ENCODE results near the gene ASTL.
"Not testable (repeated sequence)": the region's sequence is repeated elsewhere in the genome, so short reads cannot be mapped to it uniquely, and the experiment has no call there.

ASTL gene

DNA sequence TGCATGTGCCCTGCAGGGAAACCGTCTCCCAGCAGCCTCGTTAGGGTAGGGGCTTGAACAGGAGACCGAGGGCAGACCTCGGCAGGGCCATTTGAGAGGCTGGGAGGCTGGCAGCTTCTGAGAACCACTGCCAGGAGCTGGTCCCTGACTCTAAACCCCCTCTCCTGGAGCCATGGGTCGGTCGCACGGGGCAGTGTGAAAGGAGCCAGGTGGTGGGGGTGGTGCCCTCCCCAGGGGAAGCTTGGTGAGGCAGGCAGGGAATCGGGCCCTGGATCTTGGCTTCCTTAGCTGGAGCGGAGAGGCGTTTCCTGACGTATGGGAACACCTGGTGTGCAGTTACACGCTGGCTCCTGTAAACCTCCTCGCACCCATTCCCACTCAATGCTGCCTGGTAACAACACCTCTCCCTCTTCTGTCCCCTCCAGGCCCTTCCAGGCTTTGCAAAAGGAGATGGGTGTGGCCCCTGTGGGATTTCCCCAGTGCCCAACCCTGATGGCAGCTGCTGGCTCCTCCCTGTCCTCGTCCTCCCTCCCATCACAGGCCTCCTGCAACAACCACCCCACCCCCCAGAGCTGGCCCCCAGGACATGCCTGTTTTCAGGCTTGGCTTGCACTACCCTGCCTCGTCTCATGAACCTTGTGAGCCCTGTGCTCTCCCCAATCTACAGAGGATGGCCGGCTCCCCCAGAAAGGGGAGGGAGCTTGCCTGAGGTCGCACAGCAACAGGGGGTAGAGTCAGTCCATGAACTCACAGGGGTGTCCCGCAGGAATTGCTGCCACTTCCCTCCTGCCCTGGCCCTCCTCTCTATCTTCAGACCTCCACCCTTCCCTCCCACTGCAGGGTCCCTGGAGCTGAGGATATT, 46.4 kb downstream of the ASTL start:
- Histone ChIP-seq H3K4me1 (ENCODE audit: control insufficient read depth, insufficient read depth, low read length, poor library complexity, severe bottlenecking) (peaks cover 5% of the 10 kb centered on the region), H3K36me3 (ENCODE audit: control insufficient read depth, insufficient read depth, low read length) (no peaks in the 10 kb centered on the region), H3K4me3 (ENCODE audit: extremely low read depth, insufficient read depth, low read length, poor library complexity, severe bottlenecking) (no peak overlapping the region), H3K27ac (ENCODE audit: low read depth, low read length, severe bottlenecking) (no peak overlapping the region), H3K9me3 (ENCODE audit: control insufficient read depth, low read length) (no peaks in the 10 kb centered on the region)
- WGBS, 2 experiments (ENCODE audit: insufficient coverage in 2 of 2), result 76 to 79% methylated on average over 16 of the region's 18 CpGs

- no peaks in the 10 kb centered on the region for H3K36me3 ChIP-seq (ENCODE audit: control insufficient read depth, insufficient read depth, low read length)
- 85 to 87% methylated on average over 13 to 14 of the region's 14 CpGs for WGBS, 2 experiments (ENCODE audit: insufficient coverage in 2 of 2)
Observed at GRCh38 chr2:96091141-96091710, 47.1 kb downstream of the ASTL start.

GRCh38 chr2:96090196-96090926, 47.9 kb downstream of the ASTL start:
- H3K4me1 ChIP-seq (ENCODE audit: control insufficient read depth, insufficient read depth, low read length, poor library complexity, severe bottlenecking), result peaks cover 5% of the 10 kb centered on the region
- H3K27ac ChIP-seq (ENCODE audit: low read depth, low read length, severe bottlenecking), result no peak overlapping the region
- no peak overlapping the region for H3K4me3 ChIP-seq (ENCODE audit: extremely low read depth, insufficient read depth, low read length, poor library complexity, severe bottlenecking)
- WGBS, 2 experiments (ENCODE audit: insufficient coverage in 2 of 2), result 84 to 92% methylated on average over 11 to 12 of the region's 12 CpGs
- H3K9me3 ChIP-seq (ENCODE audit: control insufficient read depth, low read length), result no peaks in the 10 kb centered on the region
- H3K36me3 ChIP-seq (ENCODE audit: control insufficient read depth, insufficient read depth, low read length), result no peaks in the 10 kb centered on the region

More at GRCh38 chr2:96091141-96091710, 47.1 kb downstream of the ASTL start:
- H3K4me3 ChIP-seq (ENCODE audit: extremely low read depth, insufficient read depth, low read length, poor library complexity, severe bottlenecking), result no peak overlapping the region
- H3K9me3 ChIP-seq (ENCODE audit: control insufficient read depth, low read length), result no peaks in the 10 kb centered on the region
- peaks cover 5% of the 10 kb centered on the region for H3K4me1 ChIP-seq (ENCODE audit: control insufficient read depth, insufficient read depth, low read length, poor library complexity, severe bottlenecking)
- H3K27ac ChIP-seq (ENCODE audit: low read depth, low read length, severe bottlenecking), result no peak overlapping the region

GRCh38 chr2:96089356-96090195, 48.7 kb downstream of the ASTL start:
- Histone ChIP-seq H3K9me3 (ENCODE audit: control insufficient read depth, low read length) (no peaks in the 10 kb centered on the region), H3K4me3 (ENCODE audit: extremely low read depth, insufficient read depth, low read length, poor library complexity, severe bottlenecking) (no peak overlapping the region), H3K4me1 (ENCODE audit: control insufficient read depth, insufficient read depth, low read length, poor library complexity, severe bottlenecking) (peaks cover 5% of the 10 kb centered on the region), H3K27ac (ENCODE audit: low read depth, low read length, severe bottlenecking) (no peak overlapping the region), H3K36me3 (ENCODE audit: control insufficient read depth, insufficient read depth, low read length) (no peaks in the 10 kb centered on the region)
- 88 to 91% methylated on average over 17 of the region's 22 CpGs for WGBS, 2 experiments (ENCODE audit: insufficient coverage in 2 of 2)

- 87 to 89% methylated on average over 15 to 17 of the region's 19 CpGs for WGBS, 2 experiments (ENCODE audit: insufficient coverage in 2 of 2)
- no peaks in the 10 kb centered on the region for H3K9me3 ChIP-seq (ENCODE audit: control insufficient read depth, low read length)
- H3K4me3 ChIP-seq (ENCODE audit: extremely low read depth, insufficient read depth, low read length, poor library complexity, severe bottlenecking), result no peak overlapping the region
- H3K36me3 ChIP-seq (ENCODE audit: control insufficient read depth, insufficient read depth, low read length), result no peaks in the 10 kb centered on the region
- peaks cover 5% of the 10 kb centered on the region for H3K4me1 ChIP-seq (ENCODE audit: control insufficient read depth, insufficient read depth, low read length, poor library complexity, severe bottlenecking)
- no peak overlapping the region for H3K27ac ChIP-seq (ENCODE audit: low read depth, low read length, severe bottlenecking)
Observed at GRCh38 chr2:96088340-96089335, 49.7 kb downstream of the ASTL start.

GRCh38 chr2:96087130-96087529, 51.2 kb downstream of the ASTL start:
- peaks cover 5% of the 10 kb centered on the region for H3K4me1 ChIP-seq (ENCODE audit: control insufficient read depth, insufficient read depth, low read length, poor library complexity, severe bottlenecking)
- H3K4me3 ChIP-seq (ENCODE audit: extremely low read depth, insufficient read depth, low read length, poor library complexity, severe bottlenecking), result no peak overlapping the region
- WGBS, 2 experiments (ENCODE audit: insufficient coverage in 2 of 2), result 80 to 92% methylated on average over 1 to 2 of the region's 2 CpGs
- no peaks in the 10 kb centered on the region for H3K9me3 ChIP-seq (ENCODE audit: control insufficient read depth, low read length)
- H3K27ac ChIP-seq (ENCODE audit: low read depth, low read length, severe bottlenecking), result no peak overlapping the region
- no peaks in the 10 kb centered on the region for H3K36me3 ChIP-seq (ENCODE audit: control insufficient read depth, insufficient read depth, low read length)

DNA sequence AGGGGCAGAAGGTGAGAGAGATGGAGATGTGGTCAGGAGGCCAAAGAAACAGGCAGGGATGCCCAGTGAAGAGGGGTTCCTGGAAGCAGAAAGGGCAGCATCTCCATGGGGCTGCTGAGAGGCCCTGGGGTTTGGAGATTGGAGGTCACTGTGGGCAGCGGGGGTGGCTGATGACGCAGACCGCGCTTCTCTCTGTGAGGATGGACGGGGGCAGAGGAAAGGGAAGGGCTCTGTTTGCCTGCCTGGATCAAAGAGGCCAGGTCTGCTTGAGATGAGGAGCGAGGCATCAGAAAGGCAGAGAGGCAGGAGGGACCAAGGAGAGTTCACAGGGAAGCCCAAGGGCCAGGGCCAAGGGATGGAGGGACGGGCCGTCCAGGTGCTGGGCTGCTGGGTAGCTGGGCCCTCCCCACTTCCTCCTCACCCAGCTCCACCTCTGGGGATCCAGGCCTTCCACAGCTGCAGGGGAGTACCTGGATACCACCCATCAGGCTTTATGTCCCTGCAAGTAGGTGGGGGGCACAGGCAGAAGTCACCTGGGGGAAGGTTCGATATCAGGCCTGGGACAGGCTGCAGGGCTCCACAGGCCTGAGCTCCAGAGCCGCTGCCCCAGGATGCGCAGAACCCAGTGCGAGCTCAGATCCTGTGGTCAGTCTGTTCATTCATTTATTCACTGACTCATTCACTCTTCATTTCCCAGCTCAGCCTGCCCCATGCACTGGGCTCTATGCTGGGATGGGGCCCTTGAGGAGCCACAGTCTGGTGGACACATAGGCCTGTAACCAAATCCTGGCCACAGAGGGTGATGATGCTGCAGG, 52.6 kb downstream of the ASTL start:
- H3K4me1 ChIP-seq (ENCODE audit: control insufficient read depth, insufficient read depth, low read length, poor library complexity, severe bottlenecking), result peaks cover 1% of the 10 kb centered on the region
- no peak overlapping the region for H3K27ac ChIP-seq (ENCODE audit: low read depth, low read length, severe bottlenecking)
- WGBS, 2 experiments (ENCODE audit: insufficient coverage in 2 of 2), result 94 to 95% methylated on average over 6 to 12 of the region's 12 CpGs
- H3K4me3 ChIP-seq (ENCODE audit: extremely low read depth, insufficient read depth, low read length, poor library complexity, severe bottlenecking), result no peak overlapping the region
- no peaks in the 10 kb centered on the region for H3K36me3 ChIP-seq (ENCODE audit: control insufficient read depth, insufficient read depth, low read length)
- H3K9me3 ChIP-seq (ENCODE audit: control insufficient read depth, low read length), result no peaks in the 10 kb centered on the region

GRCh38 chr2:96084858-96085518, 53.3 kb downstream of the ASTL start:
- H3K27ac ChIP-seq (ENCODE audit: low read depth, low read length, severe bottlenecking); H3K4me3 ChIP-seq (ENCODE audit: extremely low read depth, insufficient read depth, low read length, poor library complexity, severe bottlenecking); H3K36me3 ChIP-seq (ENCODE audit: control insufficient read depth, insufficient read depth, low read length); H3K4me1 ChIP-seq (ENCODE audit: control insufficient read depth, insufficient read depth, low read length, poor library complexity, severe bottlenecking); H3K9me3 ChIP-seq (ENCODE audit: control insufficient read depth, low read length): not testable (repeated sequence)
- WGBS, 2 experiments (ENCODE audit: insufficient coverage in 2 of 2), result 75 to 88% methylated on average over 5 of the region's 7 CpGs

All from mesodermal cell (in vitro differentiated cells).